GM21737 (cell line): ENCODE results near the gene ST3GAL4.

Experiments
- ATAC-seq: cut with Tn5 transposase; IDR thresholded peaks from one replicate; pipeline ENCODE4 v1.9.1; 2021; ENCODE audit warnings: mild to moderate bottlenecking, moderate library complexity; ENCODE audit not compliant: unreplicated experiment

Gene ST3GAL4

GRCh38 chr11:126328938-126329643 is 26.4 kb upstream of the ST3GAL4 start:
- ATAC-seq, result no peak

- ATAC-seq, result no peak
Measured at GRCh38 chr11:126329644-126330211, 25.8 kb upstream of the ST3GAL4 start.

- ATAC-seq, result no peak
Measured at GRCh38 chr11:126331286-126331685, 24.2 kb upstream of the ST3GAL4 start.

GRCh38 chr11:126332221-126332711 is 23.2 kb upstream of the ST3GAL4 start:
- ATAC-seq, result no peak

- no peak for ATAC-seq
Measured at GRCh38 chr11:126333142-126333541, 22.3 kb upstream of the ST3GAL4 start.

GRCh38 chr11:126334659-126335462 is 20.6 kb upstream of the ST3GAL4 start:
- ATAC-seq, result no peak

- ATAC-seq, result no peak
Measured at GRCh38 chr11:126335463-126335760, 20.1 kb upstream of the ST3GAL4 start.

- no peak for ATAC-seq
Measured at GRCh38 chr11:126336138-126336541, 19.3 kb upstream of the ST3GAL4 start.

GRCh38 chr11:126336671-126337101 is 18.8 kb upstream of the ST3GAL4 start:
- no peak for ATAC-seq

GRCh38 chr11:126337126-126337473 is 18.4 kb upstream of the ST3GAL4 start:
- ATAC-seq, result no peak

- no peak for ATAC-seq
Measured at GRCh38 chr11:126337474-126338241, 17.8 kb upstream of the ST3GAL4 start.

GRCh38 chr11:126338346-126339055 is 17.0 kb upstream of the ST3GAL4 start:
- ATAC-seq, result no peak

- no peak for ATAC-seq
Measured at GRCh38 chr11:126339073-126339862, 16.2 kb upstream of the ST3GAL4 start.

- no peak for ATAC-seq
Measured at GRCh38 chr11:126339863-126340434, 15.5 kb upstream of the ST3GAL4 start.

- no peak for ATAC-seq
Measured at GRCh38 chr11:126340960-126341606, 14.4 kb upstream of the ST3GAL4 start.

- no peak for ATAC-seq
Measured at GRCh38 chr11:126341760-126342161, 13.7 kb upstream of the ST3GAL4 start.

- ATAC-seq, result no peak
Measured at GRCh38 chr11:126343051-126343450, 12.4 kb upstream of the ST3GAL4 start.

- ATAC-seq, result no peak
Measured at GRCh38 chr11:126344141-126345080, 11.1 kb upstream of the ST3GAL4 start.
